Muscle of arm (tissue), 12 donors: ENCODE data around the gene WNT3. TPM values are rescaled to one million over a fixed set of nuclear protein-coding genes. Genes with fewer than 3 reads are reported as not detected.
"Not testable (repeated sequence)": the region's sequence is repeated elsewhere in the genome, so short reads cannot be mapped to it uniquely, and the experiment has no call there.

Source experiments
- DNase-seq: peaks from one replicate; pipeline ENCODE4 v3.0.0-alpha.2; 2013
- polyA plus RNA-seq, 12 donors: library from polyadenylated mRNA; unstranded; fragments of 120-200 nt; gene quantifications; one replicate each; pipeline ENCODE4 v1.2.1, GENCODE V29; 2013; ENCODE audit not compliant: insufficient read length in 12 of 12

Gene WNT3
- polyA plus RNA-seq, 12 donors = 2.3 to 26.7 (median 3.0) TPM; not detected in 1

DNA sequence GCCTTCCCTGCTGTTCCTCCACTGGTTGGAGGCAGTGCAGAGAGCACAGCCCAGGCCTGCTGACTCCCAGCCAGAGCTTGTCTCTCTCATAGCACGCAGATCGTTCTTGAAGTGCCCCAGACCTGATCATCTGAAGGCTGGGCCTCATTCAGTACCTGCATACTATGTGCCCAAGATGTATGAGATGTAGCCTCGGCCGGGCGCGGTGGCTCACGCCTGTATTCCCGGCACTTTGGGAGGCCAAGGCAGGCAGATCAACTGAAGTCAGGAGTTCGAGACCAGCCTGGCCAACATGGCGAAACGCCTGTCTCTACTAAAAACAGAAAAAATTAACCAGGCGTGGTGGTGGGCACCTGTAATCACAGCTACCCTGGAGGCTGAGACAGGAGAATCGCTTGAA, 31.0 kb downstream of the WNT3 start:
- no peak for DNase-seq

DNA sequence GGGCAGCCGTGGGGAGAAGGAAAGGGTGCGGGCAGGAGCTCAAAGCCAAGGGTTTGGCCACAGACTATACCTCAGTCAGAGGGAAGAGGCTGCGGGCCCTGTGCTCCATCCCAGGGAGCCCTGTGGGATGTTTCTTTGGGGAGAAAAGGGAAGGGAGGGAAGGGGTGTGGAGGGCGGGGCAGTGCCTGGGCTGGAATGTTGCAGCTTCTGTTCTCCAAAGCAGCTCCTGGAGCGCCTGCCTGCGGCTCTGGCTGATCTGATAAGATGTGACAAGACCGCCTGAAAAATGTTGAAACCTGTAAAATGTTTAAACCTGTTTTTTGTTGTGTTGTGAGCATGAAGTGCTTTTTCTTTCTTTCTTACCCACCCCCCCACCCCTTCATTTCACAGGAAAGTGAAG, 32.8 kb downstream of the WNT3 start:
- DNase-seq = no peak

DNA sequence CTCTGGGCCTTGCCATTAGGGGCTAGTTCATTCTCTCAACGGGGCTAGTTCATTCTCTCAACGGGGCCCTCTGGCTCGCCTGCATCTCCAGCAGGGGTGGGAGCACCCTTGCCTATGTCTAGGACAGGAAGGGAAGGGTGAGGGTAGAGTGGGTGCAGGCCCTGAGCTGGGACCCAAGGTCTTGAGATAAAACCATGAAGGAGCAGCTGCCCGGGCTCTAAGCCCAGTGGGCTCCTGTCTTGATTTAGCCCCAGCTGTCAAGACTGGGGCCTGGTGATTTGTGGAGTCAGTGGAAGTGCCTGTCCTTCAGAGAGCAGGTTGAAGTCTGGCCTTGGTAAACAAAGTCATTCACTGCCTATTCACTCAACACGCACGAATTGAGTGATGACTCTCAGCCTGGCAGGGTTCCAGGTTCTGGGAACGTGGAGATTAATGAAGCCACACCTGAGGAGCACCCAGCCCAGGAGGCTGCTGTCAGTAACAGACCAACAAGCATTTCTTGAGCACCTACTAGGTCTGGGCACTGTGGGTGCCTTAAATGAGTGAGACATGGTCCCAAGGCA, 35.4 kb downstream of the WNT3 start:
- DNase-seq = no peak

DNA sequence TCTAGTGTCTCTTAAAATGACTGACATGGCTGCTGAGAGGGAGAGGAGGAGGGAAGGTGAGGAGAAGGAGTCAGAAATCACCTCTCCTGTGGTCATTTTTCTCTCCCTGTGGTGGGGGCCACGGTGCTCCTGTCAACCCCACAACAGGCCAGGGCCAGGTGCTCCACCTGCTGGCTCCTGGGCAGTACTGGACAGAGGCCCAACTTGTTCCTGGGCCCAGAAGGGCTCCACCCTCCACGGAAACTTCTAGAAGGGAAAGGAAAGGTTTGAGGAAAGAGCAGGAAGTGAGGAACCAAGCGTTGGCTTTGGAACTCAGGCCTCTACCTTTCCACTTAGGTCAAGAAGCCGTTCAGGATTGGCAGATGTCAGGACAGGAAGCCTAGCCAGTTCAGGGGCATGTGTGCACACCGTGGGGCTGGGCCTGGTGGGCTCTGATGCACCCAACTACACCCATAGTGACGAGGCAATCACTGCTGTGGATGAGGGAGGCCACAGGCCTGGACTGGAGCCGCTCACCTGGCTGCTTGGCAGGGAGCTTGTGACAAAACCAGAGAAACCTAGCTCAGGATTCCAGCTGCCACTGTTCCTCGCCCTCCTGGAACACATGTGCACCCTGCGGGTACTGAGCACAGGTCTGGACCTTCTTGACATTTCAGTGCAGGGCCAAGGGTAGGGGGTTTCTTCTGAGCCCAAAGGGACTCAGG, 36.1 kb downstream of the WNT3 start:
- DNase-seq = no peak

DNA sequence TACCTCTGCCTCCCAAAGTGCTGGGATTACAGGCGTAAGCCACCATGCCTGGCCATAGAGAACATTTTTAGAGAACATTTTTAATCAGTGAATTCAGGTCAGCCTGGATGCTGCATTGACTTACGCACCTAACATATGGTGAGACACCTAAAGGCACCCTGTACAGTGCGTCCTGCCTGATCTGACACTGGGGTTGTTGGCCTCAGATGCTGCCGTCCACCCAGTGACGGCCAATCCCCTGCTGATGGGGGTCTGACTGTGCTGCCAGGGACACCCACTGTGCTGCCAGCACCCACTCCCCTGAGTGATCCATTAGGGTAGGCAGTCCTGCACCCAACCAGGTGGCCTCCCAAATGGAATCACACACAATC, 38.5 kb downstream of the WNT3 start:
- no peak for DNase-seq

DNA sequence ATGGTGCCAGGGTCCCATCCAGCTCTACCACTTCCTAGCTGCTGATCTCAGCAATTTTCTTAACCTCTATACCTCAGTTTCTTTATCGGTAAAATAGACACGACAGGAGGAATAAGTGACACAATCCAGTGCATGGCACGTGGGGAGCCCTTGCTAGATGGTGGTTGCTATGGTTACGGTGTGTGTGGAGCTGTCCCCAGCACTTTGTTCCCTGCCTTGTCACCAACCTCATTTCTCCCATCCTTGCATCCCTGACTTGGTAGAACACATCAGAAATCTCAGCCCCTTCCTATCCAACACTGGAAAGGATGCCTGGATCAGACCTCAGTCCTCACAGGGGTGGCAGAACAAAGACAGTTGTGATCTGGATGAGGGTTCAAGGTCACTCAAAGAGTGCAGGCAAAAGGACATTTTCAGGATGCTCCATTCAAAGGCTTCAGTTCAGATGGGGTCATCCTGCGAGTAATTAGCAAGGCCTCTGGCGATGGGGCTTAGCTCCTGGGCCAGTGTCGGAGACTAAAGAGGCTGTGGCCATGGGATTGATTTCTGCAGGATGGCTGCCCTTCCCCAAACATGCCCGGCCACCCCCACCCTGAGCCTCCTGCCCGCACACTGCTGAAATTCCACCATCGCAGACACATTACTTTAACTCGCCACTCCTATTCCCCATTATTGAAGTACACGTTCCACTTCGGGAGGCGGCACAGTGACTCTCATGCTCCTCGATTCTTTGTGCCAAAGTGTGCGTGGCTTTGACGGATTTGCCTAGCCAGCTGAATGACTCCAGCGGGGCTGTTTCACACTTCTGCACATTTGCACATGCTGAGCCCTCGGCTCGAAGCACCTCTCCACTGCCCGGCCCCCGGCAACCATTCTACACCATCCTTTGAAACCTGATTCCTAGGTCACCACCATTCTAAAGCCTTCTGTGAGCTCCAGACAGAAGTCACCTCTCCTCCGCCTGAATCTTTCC, 40.3 kb downstream of the WNT3 start:
- no peak for DNase-seq

DNA sequence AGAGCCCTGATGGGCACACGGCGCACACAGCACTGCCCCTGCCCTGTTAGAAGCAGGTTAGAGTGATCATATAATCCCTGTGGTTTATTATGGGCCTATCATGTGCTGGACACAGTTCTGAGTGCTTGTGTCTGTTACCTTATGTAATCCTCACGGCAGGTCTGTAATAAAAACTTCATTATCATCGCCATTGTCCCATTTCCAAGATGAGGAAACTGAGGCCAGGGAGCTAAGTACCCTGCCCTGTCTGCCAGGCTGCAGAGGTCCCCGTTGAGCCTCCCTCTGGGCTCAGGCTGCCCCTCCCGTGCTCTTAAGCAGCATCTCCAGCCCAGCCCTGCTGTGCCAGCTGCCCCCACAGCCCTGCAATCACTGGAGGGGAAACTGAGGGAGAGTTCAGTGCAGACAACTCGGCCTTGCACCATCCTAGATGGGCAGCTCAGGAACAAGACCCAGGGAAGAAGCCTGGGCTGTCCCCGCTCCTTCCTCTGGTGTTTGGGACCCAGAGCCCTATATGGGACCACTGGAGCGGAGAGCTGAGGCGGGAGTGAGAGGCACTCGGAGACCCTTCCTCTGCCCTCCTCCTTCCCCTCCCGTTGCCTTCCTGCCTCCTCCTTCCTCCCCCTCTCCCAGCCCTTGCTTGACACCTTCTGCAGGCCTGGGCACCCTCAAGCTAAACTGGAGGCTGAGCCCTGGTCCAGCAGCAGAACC, 42.0 kb downstream of the WNT3 start:
- DNase-seq = no peak

DNA sequence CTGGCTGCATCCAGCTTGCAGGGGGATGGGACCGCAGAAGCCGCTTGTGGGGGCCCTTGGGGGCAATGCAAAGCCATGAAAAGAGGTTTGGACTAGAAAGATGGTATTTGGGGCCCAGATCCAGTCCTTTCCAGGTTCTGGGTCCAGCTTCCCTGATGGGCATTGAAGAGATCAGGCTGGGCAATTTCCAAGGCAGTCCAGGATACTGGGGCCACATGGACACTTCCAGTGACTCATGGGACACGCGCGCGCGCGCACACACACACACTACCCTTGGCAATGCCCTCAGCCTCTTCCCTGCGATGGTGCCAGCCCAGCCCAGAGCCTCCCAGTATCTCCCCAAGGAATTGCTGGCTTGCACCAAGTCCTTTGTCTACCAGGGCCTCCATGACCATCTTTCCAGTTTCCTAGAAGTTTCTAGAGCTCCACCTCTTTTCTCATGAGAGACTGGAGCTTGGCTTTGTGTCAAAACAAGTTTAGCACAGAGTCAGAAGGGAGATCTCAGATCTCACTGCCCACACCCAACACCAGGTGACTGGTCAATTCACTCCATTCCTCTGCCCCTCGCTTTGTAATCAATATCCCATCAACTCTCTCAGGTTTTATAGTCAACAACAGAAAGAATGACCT, 44.3 kb downstream of the WNT3 start:
- no peak for DNase-seq

DNA sequence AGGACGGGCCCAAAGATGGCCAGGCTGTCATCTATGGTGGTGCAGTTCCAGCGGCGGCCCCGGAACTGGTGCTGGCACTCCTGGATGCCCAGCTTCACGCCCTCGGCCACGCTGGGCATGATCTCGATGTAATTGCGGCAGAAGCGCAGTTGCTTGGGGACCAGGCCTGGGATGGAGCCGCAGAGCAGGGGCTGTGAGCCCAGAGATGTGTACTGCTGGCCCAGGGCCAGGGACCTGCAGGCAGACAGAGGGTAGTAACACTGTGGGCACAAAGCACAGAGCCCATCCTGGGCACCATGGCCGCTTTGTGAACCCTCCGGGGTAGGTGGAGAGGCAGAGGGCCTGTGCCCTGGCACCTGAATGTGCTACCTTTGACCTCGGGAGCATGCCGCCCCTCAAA, 44.8 kb downstream of the WNT3 start:
- DNase-seq = no peak

DNA sequence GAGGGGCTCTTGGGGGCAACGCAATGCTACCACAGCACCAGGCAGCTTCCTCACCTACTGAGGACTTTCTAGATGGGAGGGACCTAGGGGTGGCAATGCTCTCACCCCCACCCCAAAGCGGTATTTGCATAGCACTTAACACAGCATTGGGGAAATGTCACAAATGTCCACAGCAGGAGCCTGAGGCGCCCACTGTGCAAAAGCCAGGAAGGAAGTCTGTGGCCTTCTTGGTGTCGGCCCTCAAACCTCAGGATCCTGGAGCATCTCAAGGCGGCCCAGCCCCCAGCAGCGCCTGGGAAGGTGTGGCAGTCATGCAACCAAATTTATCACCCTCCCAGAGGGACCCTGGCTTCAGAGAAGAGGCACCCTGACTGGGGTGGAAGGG, 45.3 kb downstream of the WNT3 start:
- no peak for DNase-seq

DNA sequence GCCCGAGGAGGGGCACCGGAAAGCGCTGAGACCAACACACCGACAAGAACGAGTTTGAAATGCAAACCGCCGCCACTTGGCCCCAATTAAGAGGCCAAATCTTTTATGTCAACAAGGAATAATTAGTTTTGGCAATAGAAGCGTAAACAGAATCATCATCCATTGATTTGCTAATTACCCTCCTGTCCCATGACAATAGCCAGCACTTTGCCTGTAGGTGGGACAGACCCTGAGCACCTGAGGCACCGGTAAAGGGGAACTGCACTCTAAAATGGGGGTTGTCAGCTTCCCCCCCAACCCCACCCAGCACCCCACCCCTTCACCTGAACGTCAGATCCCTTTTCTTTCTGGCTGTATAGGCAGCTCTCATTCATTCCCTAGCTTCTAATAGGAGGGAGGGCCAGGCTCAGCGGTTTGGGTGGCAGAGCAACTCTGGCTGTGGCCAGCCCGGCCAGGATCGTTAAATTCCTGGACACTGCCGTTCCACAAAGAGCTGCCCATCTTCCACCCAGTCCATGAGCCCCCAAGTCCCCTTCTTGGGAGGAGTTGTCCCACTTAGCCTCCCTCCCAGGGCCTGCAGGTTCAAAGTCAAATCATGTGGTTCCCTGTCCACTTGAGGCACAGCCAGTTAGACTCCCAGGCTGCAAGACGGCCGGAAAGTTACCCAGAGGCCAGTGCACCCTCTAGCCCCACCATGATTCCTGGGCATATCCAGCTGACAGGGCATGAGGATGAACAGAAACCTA, 45.8 kb downstream of the WNT3 start:
- no peak for DNase-seq

DNA sequence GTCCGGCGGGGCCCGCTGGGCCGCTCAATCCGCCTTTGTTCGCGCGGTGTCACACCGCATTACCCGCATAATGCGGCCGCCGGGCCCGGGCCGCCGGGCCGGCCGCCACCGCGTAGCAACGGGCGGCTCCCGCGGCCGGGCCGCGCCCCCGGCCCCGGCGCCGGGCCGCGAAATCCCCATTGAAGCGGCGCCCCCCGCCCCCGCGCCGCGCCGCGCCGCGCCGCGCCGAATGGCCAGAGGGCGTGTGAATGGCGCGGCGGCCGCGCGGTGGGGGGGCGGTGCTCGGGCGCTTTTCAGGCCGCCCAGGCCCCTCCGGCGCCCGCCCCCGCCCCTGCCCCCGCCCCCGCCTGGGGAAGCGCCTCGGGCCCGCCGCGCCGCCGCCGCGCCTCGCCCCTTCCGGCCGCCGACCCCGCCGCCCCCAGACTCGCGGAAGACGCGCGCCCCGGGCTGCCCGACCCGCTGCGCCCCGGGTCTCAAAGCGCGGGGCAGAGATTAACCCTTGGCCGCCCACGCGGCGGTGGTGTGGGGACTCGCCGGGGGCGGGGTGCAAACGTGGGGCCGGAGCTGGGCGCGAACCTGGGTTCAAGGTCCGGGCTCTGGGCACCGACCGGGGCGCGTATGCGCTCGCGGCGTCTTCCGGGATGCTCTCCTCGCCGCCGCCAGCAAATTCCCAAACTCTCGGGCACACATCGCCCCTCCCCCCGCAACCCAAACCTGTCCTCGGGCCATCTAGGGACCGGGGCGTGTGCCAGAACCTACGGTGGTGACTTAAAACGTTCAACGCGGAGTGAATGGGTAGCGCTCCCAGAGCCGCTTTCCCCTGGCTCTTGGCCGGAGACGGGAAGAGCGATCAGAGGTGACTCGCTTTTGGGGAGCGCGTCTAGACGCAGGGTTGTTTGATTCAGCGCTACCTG, 46.7 kb downstream of the WNT3 start:
- peak; percentile 31 for DNase-seq

DNA sequence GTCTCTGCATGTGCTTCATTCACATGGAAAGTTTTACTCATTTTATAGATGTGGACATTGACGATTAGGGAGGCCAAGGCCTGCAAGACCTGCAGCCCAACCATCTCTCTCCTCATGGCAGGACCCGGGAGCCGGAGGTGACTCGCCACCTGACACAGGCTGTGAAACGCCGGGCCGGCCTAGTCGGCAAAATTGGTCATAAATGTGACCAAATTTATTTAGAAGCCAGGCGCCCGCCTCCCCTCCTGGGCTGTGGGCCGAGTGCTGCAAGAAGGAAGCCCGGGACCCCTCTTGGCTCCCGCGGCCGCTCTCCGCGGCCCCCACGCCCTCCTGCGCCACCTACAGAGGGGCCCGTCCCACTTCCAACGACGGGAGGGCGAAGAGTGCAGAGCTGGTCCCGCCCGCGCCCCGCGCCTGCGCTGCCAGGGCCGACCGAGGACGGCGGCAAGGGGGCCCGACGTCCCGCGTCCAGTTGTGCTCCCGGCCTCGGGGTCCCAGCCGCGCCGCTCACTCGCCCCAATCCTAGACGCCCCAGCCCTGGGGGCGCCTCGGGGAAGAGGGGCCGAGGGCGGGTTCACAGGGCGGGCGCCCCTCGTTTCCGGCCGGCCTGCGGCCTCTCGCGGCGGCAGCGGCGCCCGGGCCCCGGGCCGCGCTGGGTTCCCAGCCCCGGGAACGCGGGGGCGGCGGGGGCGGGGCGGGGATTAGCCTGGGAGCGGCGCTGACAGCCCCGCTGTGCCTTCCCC, 47.5 kb downstream of the WNT3 start:
- peak; percentile 31 for DNase-seq

DNA sequence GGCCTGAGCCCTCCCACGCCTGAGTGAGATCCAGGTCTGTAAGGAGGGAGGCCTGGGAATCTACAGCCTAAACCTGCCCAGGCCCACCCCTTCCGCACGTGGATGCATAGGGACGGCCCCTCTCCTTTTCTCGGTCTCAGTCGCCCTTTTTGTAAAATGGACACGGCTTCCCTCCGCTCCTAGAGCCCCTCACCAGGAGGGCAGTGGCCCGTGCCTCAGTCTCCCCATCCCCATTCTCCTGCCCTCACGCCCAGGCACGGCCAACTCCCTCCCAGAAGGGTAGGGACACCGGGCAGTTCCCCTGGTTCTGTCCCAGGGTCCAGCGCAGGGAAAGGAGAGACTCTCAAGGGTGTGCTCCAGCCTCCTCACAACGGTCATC, 48.1 kb downstream of the WNT3 start:
- no peak for DNase-seq

DNA sequence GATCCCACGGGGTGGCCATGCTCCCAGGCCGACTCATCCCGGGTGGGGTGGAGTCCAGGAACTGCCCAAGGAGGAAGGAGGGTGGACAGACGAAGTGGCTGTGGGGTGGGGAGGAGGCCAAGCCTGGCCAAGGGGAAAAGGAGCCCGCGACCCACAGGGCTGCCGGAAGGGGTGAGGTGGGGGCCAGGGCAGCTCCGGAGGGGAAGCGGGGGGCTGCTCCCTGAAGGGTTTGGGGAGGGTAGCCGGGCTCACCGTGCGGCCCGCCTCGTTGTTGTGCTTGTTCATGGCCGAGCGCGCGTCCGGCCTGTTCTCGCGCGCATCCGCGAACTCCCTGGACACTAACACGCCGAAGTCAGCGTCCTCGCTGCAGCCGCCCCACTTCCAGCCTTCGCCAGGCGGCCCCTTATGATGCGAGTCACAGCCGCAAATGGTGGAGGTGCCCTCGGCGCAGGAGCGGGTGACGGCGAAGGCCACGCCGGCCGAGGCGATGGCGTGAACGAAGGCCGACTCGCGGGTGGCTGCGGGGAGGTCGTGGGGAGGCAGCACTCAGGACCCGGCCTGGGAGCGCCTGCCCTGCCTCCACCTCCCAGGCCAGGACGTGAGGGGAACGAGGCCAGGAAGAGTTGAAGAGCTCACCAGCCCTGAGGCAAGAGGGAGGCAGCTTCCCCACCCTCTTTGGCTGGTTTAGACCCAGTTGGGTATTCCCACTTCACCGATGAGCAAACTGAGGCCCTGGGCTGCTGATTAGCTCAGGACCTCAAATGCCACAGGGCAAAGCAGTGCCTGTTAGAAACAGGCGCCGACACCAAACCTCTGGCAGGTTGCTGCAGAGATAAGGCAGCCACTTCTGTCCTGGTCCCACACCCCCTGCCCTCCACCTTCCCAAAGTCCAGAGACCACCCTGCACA, 48.7 kb downstream of the WNT3 start:
- DNase-seq = peak; percentile 50

DNA sequence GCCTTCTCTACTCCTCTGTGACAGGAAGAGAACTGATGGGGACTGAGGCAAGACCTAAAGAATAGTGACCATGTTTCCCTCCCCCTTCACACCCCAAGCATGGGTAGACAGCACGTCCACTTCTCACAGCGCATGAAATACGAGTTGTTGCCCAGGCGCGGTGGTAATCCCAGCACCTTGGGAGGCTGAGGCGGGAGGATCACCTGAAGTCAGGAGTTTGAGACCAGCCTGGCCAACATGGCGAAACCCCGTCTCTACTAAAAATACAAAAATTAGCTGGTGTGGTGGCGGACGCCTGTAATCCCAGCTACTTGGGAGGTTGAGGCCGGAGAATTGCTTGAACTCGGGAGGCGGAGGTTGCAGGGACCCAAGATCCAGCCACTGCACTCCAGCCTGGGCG, 49.6 kb downstream of the WNT3 start:
- not testable (repeated sequence) for DNase-seq

DNA sequence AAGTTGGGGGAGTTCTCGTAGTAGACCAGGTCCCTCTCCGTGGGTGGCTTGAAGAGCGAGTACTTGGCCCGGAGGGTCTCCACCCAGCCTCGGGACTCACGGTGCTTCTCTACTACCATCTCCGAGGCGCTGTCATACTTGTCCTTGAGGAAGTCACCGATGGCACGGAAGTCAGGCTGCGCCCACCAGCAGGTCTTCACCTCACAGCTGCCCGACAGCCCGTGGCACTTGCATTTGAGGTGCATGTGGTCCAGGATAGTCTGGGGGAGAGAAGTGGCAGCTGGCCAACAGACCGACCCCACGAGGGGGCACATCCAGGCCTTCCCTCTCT, 50.0 kb downstream of the WNT3 start:
- no peak for DNase-seq
